PFSK-1 (cell line): ENCODE data around the gene B4GALT3.

ENCODE experiments used
- FOXP2 ChIP-seq: optimal IDR thresholded peaks from 2 replicates; pipeline ENCODE3; 2011; ENCODE audit warnings: borderline replicate concordance, control low read depth, inconsistent platforms; ENCODE audit not compliant: insufficient read depth; ENCODE audit errors: extremely low read length, extremely low read depth
- POLR2AphosphoS5 ChIP-seq: IDR thresholded peaks from 2 replicates; pipeline ENCODE4 v1.6.1; 2012; ENCODE audit warnings: low read depth, mild to moderate bottlenecking, control low read depth, low read length, moderate library complexity
- REST ChIP-seq, 2 experiments: IDR thresholded peaks; 2 replicates each; pipeline versions ENCODE4 v1.6.1 to v1.8.0; 2011 to 2012; ENCODE audit warnings: low read depth in 2 of 2, low read length in 2 of 2, control low read depth in 1 of 2, inconsistent platforms in 1 of 2, mild to moderate bottlenecking in 1 of 2, moderate library complexity in 1 of 2; ENCODE audit not compliant: insufficient read depth in 1 of 2
- SIN3A ChIP-seq: IDR thresholded peaks from 2 replicates; pipeline ENCODE4 v1.6.1; 2012; ENCODE audit warnings: mild to moderate bottlenecking, low read length, moderate library complexity, borderline replicate concordance; ENCODE audit not compliant: insufficient read depth
- TAF1 ChIP-seq: IDR thresholded peaks from 2 replicates; pipeline ENCODE4 v1.6.1; 2012; ENCODE audit warnings: low read length, control low read depth, borderline replicate concordance; ENCODE audit not compliant: insufficient read depth

DNA sequence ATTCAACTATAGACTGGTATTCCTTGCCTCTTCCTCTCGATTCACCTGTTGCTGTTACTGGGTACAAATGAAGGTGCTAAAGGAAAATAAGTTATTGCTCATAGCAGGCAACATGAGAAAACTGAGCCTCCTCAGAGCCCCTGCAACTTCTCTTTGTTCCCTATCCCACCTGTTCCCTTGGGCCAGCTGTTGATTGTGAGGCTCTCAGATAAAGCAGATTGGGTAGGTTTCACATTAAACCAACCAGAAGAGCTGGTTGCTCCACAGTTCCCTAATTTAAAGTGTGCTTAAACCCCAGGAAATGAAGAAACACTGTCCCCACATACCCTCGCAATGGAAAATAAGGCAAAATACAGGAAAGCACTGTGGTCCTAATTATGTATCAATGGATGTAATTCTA lies 49.7 kb downstream of the B4GALT3 start:
- TF ChIP-seq TAF1 (no peak), SIN3A (no peak), POLR2AphosphoS5 (no peak), REST (IDR thresholded peaks at IDR 0.05; ENCODE audit: insufficient read depth in 1 of 2, low read depth in 2 of 2, low read length in 2 of 2) (no peak), FOXP2 (no peak)
